Stimulated activated CD8-positive, alpha-beta memory T cell treated with anti-CD3 and anti-CD28 coated beads, Interleukin-2, amount 100 ng/mL, for 1 hour (primary cell): Measurements from ENCODE around the gene KIF1C.
"Not testable (repeated sequence)": the region's sequence is repeated elsewhere in the genome, so short reads cannot be mapped to it uniquely, and the experiment has no call there.

Source experiments
- DNase-seq, 2 donors: peaks; one replicate each; pipeline ENCODE4 v3.0.0-alpha.2; 2020; ENCODE audit warnings: low read depth in 2 of 2

KIF1C gene

DNA sequence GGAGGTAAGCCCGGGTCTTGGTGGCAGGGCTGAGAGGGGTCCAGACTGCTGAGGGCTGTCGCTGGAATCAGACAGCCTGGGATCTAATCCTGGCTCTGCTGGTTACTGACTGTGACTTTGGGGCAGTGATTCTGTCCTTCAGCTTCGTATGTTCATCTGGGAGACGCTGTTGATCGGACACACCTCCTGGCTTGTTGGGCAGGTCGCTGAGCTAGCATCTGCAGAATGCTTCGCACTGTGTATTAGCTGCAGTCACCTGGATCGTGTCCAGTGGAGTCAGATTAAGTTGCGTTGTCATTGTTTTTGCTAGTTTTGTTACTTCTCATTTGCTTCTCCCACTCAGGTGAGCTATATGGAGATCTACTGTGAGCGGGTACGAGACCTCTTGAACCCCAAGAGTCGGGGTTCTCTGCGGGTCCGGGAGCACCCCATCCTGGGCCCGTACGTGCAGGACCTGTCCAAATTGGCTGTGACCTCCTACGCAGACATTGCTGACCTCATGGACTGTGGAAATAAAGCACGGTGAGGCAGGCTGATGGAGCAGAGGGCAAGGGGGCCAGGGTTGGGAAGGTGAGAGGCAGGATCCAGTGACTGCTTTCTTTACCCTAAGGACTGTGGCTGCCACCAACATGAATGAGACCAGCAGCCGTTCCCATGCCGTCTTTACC is 4.5 kb downstream of the KIF1C start:
- DNase-seq, result no peak

DNA sequence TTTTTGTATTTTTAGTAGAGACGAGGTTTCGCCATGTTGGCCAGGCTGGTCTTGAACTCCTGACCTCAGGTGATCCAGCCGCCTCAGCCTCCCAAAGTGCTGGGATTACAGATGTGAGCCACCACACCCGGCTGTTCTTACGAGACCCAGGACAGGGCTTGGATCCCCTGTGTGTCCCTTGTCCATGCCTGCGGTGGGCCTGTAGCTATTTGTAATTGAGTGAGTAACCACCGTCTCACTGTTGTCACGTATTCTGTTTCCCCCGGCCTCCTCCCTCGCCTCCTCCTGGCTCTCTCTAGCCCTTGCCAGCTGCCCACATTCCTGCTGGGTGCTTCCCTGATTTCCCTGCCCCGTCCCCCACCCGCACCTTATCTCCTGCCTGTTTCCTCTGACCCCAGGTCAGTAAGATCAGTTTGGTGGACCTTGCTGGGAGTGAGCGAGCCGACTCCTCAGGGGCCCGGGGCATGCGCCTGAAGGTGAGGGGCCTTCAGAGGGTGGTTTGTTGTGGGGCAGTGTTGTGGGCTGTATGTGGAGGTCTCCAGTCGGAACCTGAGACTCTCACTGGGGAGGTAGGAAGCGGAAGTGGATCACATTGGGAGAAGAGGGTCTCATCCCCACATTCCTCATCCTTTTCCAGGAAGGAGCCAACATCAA is 5.6 kb downstream of the KIF1C start:
- no peak for DNase-seq

DNA sequence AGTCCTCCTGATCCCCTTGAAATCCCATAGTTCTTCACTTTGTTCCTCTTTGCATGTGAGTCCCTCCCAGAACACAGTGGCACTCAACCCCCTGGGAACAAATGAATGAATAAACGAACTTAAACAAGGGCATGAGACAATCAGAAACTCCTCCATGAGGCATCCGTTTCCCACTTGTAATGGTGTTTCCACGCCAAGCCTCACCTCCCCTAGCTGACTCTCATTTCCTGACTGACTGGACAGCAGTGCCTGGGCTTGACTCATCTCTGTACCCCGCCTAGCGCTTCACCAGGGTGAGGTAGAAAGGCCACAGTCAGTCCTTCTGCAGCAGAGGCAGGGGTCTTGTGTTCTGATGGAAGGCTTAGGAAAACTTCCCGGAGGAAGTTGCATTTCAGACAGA is 14.2 kb downstream of the KIF1C start:
- no peak for DNase-seq

DNA sequence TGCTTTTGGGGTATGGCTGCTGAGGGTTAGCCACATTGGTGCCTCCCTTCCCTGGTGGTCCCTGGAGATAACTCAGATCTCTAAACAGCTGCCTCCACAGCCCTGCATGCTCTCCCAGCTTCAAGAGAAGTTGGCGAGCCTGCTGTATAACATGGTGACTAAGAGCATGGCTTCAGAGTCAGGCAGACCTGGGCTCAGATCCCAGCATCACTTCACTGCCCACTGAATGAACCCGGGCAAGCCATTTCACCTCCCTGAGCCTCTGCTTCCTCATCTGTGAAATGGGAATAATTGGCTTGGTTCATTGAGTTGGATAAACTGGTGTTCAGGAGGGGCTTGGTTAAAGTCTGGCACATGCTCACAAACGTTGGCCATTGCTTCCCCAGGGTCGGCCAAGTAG is 16.6 kb downstream of the KIF1C start:
- no peak for DNase-seq

DNA sequence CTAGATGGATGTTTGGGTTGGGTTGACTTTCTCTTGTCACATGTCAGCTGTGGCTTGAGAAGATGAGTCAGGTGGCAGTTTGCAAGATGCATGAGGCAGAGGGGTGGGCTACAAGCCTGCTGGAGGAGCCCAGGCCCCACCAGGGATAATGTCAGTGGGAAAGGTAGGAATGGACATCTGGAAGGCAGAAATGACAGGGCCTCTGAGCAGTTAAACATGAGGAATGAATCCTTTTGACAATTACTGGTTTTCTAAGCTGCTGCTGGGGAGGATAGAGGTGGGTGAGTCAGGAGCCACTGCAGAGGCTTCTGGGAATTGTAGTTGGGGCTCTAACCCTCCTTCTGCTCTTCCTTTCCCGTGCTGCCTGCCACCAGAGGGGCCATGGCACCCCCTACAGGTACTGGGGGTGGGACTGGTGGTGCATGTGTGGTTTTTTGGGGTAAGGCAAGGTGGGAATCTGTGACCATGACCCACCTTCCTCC is 21.8 kb downstream of the KIF1C start:
- DNase-seq, result peak; percentile 13 to 24

DNA sequence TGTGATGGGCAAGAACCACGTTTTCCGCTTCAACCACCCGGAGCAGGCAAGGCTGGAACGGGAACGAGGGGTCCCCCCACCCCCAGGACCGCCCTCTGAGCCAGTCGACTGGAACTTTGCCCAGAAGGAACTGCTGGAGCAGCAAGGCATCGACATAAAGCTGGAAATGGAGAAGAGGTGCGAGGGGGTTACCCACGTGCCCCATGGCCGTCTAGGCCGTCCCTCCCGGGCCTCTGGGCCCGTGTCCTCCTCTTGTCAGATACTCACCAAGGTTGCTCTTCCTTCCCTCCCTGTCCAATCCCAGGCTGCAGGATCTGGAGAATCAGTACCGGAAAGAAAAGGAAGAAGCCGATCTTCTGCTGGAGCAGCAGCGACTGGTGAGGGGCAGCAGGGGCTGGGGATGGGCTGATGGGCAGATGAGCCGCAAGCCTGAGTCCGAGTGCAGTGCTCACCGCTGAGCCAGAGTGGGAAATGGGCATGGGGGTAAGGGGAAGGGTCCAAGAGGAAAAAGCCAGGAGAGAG is 22.8 kb downstream of the KIF1C start:
- DNase-seq, result no peak

DNA sequence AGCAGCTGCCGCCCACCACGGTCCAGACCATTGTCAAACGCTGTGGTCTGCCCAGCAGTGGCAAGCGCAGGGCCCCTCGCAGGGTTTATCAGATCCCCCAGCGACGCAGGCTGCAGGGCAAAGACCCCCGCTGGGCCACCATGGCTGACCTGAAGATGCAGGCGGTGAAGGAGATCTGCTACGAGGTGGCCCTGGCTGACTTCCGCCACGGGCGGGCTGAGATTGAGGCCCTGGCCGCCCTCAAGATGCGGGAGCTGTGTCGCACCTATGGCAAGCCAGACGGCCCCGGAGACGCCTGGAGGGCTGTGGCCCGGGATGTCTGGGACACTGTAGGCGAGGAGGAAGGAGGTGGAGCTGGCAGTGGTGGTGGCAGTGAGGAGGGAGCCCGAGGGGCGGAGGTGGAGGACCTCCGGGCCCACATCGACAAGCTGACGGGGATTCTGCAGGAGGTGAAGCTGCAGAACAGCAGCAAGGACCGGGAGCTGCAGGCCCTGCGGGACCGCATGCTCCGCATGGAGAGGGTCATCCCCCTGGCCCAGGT is 24.5 kb downstream of the KIF1C start:
- DNase-seq, result no peak

DNA sequence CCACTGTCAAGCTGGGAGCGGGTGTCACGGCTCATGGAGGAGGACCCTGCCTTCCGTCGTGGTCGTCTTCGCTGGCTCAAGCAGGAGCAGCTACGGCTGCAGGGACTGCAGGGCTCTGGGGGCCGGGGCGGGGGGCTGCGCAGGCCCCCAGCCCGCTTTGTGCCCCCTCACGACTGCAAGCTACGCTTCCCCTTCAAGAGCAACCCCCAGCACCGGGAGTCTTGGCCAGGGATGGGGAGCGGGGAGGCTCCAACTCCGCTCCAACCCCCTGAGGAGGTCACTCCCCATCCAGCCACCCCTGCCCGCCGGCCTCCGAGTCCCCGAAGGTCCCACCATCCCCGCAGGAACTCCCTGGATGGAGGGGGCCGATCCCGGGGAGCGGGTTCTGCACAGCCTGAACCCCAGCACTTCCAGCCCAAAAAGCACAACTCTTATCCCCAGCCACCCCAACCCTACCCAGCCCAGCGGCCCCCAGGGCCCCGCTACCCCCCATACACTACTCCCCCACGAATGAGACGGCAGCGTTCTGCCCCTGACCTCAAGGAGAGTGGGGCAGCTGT is 25.9 kb downstream of the KIF1C start:
- no peak for DNase-seq

DNA sequence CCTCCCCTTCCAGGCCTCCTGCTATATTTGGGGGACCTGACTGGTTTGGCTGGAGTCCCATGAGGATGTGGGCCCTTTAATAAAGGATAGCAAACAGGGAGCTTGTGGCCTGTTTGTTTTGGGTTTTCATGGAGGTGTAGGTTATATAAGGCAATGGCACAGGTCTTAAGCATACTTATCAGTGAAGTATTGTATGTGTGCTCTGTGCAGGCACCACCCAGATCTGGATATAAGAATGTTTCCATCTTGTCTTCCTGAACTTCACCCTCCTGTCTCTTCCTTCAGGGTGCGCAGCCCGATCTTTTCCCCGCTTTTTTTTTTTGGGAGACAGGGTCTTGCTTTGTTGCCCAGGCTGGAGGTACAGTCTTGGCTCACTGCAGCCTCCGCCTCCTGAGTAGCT is 26.9 kb downstream of the KIF1C start:
- DNase-seq, result no peak

DNA sequence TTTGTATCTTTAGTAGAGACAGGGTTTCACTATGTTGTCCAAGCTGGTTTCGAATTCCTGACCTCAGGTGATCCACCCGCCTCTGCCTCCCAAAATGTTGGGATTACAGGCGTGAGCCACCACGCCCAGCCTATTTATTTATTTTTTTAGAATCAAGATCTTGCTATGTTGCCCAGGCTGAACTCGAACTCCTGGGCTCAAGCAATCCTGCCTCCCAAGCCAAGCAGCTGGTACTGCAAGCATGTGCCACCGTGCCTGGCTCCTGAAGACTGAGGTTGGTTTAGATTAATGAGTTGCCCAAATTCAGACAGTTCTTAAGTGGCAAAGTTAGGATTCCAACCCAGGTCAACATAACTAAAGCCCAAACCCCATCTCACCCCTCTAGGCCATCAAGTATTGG is 29.5 kb downstream of the KIF1C start:
- no peak for DNase-seq

DNA sequence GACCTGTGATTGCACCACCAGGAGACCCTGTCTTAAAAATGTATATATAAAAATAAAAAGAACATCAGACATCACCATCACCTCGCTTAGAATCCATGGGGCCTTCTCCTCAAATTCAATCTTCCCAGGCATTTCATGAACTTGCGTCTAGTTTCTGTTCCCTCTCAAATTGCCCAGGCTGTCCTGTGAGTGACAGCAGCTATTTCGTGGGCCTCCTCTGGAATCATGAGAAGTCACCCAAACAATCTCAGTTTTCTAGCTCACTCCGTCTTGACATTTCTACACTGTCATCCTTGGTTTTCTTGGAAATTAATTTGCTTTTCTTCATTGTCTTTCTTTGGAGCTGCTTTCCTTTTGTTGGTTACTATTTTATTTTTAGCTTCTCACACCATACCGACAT is 30.2 kb downstream of the KIF1C start:
- DNase-seq, result no peak

DNA sequence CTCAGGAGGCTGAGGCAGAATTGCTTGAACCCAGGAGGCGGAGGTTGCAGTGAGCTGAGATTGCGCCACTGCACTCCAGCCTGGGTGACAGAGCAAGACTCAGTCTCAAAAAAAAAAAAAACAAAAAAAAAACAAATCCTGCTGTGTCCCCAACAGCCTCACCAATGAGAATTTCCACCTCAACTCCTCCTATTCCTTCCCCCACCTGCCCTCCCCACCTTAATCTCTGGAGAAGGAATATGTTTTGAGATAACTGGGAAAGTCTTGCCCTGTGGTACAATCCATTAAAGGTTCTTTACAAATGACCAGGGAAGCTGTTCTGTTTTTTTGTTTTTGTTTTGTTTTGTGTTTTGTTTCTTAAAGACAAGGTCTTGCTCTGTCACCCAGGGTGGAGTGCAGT is 32.4 kb downstream of the KIF1C start:
- not testable (repeated sequence) for DNase-seq

DNA sequence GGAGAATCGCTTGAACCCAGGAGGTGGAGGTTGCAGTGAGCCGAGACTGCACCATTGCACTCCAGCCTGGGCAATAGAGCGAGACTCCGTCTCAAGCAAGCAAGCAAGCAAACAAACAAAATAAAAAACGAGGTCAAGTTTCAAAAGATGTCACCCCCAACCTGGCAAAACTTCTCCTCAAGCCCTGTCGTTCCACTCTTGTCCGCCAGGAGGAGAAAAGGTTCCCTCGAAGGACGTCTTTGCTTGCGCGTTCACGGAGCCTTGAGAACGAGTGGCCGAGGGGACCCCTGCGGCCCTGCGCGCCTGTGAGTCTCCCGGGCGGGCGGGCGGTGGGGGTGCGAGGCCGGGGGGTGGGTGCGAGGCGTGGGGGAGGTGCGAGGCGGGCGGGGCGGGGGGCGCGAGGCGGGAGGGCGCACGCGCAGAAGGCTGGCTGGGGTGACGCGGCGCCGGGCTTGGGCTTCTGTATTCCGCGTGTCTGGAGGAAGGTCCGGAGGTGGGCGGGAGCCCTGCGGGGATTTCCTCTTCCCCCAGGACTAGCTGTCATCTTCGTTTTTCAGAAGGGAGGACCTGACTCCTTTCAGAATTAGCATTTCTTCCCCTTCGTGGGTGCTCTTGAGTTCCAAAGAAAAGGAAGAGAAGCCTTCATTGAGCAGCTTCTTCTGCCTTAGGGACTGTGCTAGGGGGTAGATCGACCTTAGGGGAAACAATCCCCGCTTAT is 33.8 kb downstream of the KIF1C start:
- peak; percentile 54 to 66 for DNase-seq

DNA sequence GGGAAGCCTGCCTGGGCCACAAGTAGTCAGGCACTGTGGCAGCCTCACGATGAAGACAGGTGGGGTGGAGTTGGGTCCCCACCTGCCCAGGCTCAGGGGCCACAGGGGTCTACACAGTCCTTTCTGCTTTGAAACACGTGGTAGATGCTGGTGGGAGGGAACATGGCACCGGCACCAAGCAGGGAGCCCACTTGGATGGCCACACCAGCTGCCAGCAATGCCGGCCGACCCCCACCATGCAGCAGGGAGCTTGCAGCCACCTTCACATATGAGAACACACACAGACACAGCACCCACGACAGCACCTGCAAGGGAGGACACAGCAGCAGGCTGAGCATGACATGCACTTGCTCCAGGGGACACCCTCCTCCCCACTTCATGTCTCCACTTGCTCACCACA is 35.1 kb downstream of the KIF1C start:
- DNase-seq, result no peak

DNA sequence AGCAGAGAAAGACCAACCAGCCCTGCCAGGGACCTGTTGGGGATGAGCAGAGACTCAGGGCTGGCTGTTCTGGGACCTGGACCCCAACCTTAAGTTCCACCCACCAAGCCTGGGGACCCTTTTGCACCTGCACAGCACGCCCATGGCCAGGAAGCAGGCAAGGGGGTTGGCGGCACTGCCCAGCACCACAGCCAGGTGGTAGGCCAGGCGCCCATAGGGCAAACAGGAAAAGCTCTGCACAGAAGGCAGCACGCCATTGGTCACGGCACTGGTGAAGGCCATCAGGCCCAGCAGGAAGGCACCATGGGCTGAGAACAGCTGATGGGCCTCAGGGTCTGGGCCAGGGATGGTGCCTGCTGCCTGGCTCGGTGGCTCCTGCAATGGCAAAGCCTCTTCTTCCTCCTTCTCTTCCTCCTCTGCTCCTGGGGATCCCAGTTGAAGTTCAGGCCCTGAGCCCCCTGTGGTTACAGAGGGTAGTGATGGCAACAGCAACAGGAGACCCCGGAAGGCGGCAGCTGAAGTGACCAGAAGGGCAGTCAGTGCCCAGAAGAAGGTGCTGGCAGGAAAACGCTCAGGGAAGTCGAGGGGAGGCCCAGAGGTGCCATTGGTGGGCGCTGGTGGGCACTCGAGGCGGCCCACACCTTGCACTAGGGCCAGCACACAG is 35.7 kb downstream of the KIF1C start:
- no peak for DNase-seq

DNA sequence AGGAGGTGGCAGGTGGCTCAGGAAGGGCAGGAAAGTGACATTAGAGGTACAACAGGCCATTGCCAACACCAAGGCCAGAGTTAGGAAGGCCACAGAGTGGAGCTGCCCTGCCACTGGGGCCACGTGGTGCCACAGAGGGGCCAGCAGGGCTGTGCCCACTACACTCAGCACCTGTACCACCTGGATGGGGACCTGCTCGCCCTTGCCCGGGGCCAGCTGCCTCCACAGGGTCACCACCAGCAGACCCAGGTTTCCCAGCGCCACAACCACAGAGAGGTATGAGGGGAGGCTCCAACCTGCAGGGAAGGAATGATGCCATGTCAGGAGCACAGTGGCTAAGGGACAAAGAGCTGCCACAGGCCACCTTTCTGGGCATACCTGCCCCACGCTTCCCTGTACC is 36.3 kb downstream of the KIF1C start:
- DNase-seq, result no peak

DNA sequence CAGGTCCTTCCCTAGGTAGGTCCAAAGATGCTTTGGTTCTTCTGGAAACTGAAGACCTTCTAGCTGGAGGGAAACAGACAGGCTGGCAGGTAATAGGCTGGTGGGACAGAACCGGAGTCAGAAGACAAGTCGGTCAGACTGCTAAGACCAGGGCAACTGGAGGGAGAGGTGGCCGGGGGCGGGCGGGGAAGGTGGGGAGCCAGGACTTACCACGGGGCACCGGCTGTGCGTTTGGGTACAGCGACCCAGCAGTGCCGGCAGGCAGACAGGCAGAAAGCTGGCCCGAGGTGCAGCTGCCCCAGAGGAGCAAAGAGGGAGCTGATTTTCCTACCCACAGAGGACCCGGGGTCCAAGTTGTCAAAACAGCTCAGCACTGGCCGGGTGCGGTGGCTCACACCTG is 36.9 kb downstream of the KIF1C start:
- no peak for DNase-seq

DNA sequence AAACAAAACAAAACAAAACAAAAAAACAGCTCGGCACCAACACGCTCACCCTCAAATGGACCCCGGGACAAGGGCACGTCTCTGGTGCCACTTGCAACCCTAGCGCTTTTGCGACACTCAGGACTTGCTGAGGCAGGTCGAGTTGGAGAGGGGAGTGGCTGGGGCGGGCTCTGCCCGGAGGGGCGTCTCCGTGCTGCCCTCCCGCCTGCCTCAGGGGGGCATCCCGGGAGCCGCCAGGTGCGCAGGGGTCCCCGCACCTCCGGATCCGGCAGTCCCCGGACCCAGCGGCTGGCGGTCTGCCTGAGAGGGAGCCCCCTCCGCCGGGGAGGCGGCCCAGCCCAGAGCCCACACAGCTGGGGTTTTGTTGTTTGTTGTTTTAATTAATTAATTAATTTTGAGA is 37.6 kb downstream of the KIF1C start, which contains the start of gene SLC52A1:
TSS of gene SLC52A1 (minus strand) at position 112 of the 400 bp plus-strand sequence. CDS start 820 bp downstream, outside the sequence.
- DNase-seq, result no peak

DNA sequence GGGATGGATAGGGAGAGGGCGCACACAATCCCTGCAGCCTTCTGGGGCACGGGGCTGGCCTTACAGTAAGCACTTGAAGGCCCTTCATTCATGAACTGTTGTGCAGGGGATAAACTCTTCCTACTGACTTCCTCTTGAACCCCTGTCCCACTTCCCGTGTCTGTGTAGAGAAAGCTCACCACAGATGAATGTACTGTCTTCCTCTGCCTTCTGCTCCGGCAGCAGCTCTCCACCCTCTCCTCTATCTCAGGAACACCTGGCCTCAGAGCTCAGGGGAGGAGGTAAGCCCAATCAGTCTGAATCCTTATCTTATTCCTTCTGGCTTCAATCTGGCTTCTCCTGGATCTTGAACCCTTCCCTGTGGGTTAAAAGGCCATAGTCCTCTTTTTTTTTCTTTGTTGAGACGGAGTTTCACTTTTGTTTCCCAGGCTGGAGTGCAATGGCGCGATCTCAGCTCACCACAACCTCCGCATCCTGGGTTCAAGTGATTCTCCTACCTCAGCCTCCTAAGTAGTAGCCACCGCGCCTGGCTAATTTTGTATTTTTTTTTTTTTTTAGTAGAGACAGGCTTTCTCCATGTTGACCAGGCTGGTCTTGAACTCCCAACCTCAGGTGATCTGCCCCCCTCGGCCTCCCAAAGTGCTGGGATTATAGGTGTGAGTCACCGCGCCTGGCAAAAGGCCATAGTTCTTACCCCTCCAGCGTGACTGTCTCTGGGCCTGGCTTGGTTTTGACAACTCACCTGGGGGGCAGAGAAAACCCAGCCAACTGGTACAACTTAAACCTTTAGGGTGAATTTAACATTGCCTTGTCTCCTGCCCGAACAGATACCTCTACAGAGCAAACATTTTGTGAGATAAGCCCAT is 44.6 kb downstream of the KIF1C start:
- no peak for DNase-seq

DNA sequence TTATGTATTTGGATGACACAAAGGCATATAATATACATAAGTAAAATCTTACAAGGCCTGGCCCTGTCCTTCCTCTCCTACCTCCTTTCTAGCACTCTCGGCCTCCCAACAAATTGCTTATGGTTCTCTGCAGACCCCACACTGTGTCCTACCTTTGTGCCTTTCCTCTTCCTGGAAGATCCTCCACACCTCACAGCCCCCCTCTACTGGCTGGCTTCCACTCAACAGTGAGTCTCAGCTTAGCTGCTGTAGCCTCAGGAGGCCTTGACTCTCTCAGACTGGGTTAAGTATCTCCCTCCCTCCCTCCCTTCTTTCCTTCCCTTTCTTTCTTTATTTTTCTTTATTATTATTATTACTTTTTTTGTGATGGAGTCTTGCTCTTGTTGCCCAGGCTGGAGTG is 45.8 kb downstream of the KIF1C start:
- no peak for DNase-seq

DNA sequence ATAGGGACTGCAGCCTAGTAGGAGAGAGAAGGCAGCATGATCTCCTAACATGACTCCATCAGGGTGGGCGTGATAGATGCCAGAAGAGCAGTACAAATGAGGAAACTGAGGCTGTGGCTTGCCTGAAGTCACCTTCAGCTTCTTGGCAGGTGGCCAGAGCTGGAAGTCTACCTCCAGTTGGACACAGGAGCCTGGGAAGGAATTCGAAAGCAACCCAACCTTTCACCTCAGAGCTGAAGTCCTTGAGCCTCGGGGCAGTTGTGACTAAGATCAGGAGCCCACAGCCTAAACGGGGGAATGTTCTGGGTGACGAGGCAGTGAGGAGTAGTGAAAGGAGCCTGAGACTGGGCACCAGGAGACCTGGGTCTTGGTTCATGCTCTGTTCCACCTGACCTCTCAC is 46.9 kb downstream of the KIF1C start:
- DNase-seq, result no peak
